H9 (cell line): ENCODE results near the gene NECAB2. TPM values are rescaled to one million over a fixed set of nuclear protein-coding genes. Genes with fewer than 3 reads are reported as not detected.
A peak's percentile ranks its signal among the peaks of the same experiment; 100 is the strongest.

Experiments used
- DNase-seq: peaks from one replicate; pipeline ENCODE4 v3.0.0-alpha.2; 2017
- H2AFZ ChIP-seq: one replicate; pipeline ENCODE4 v1.6.1; 2013; ENCODE audit warnings: mild to moderate bottlenecking, low read length, control low read depth, moderate library complexity
- H2AK5ac ChIP-seq: 2 replicates; pipeline ENCODE4 v1.6.1; 2013; ENCODE audit warnings: low read length, control low read depth, mixed read lengths; ENCODE audit not compliant: insufficient read length
- H2BK120ac ChIP-seq: one replicate; pipeline ENCODE4 v1.6.1; 2013; ENCODE audit warnings: low read depth, mild to moderate bottlenecking, low read length, control low read depth, inconsistent platforms; ENCODE audit not compliant: poor library complexity, severe bottlenecking
- H2BK12ac ChIP-seq: 2 replicates; pipeline ENCODE4 v1.6.1; 2013; ENCODE audit warnings: low read length, control low read depth, mixed read lengths, low read depth; ENCODE audit not compliant: insufficient read length
- H2BK15ac ChIP-seq: 2 replicates; pipeline ENCODE4 v1.6.1; 2013; ENCODE audit warnings: low read depth, low read length, control low read depth
- H2BK20ac ChIP-seq: one replicate; pipeline ENCODE4 v1.6.1; 2013; ENCODE audit warnings: low read depth, mild to moderate bottlenecking, low read length, control low read depth, inconsistent platforms; ENCODE audit not compliant: poor library complexity, severe bottlenecking
- H2BK5ac ChIP-seq: 2 replicates; pipeline ENCODE4 v1.6.1; 2013; ENCODE audit warnings: low read length, control low read depth, mixed read lengths; ENCODE audit not compliant: insufficient read length
- H3K14ac ChIP-seq: 2 replicates; pipeline ENCODE4 v1.6.1; 2013; ENCODE audit warnings: low read length, control low read depth; ENCODE audit not compliant: insufficient read depth
- H3K18ac ChIP-seq: 2 replicates; pipeline ENCODE4 v1.6.1; 2013; ENCODE audit warnings: low read depth, mild to moderate bottlenecking, mixed read lengths, low read length, control low read depth; ENCODE audit not compliant: insufficient read length
- H3K23ac ChIP-seq: 2 replicates; pipeline ENCODE4 v1.6.1; 2013; ENCODE audit warnings: low read length, control low read depth, mixed read lengths, low read depth; ENCODE audit not compliant: insufficient read length
- H3K23me2 ChIP-seq: 2 replicates; pipeline ENCODE4 v1.6.1; 2013; ENCODE audit warnings: low read depth, mild to moderate bottlenecking, mixed read lengths, low read length, control low read depth; ENCODE audit not compliant: insufficient read length, poor library complexity, severe bottlenecking
- H3K27ac ChIP-seq: 2 replicates; pipeline ENCODE4 v1.5.1; 2013; ENCODE audit warnings: low read length, control low read depth, mixed read lengths, low read depth; ENCODE audit not compliant: insufficient read length
- H3K27me3 ChIP-seq: 2 replicates; pipeline ENCODE4 v1.6.1; 2013; ENCODE audit warnings: low read length, control low read depth, inconsistent platforms; ENCODE audit not compliant: insufficient read depth
- H3K4ac ChIP-seq: 2 replicates; pipeline ENCODE4 v1.6.1; 2013; ENCODE audit warnings: low read depth, mild to moderate bottlenecking, control low read depth, inconsistent platforms, low read length, moderate library complexity
- H3K4me1 ChIP-seq: 2 replicates; pipeline ENCODE4 v1.6.1; 2013; ENCODE audit warnings: low read length, control low read depth, inconsistent platforms; ENCODE audit not compliant: insufficient read depth
- H3K4me2 ChIP-seq: 2 replicates; pipeline ENCODE4 v1.6.1; 2013; ENCODE audit warnings: low read length, control low read depth, mixed read lengths; ENCODE audit not compliant: insufficient read length, insufficient read depth
- H3K56ac ChIP-seq: 2 replicates; pipeline ENCODE4 v1.6.1; 2013; ENCODE audit warnings: low read depth, mild to moderate bottlenecking, mixed read lengths, low read length, control low read depth; ENCODE audit not compliant: insufficient read length
- H3K79me1 ChIP-seq: 2 replicates; pipeline ENCODE4 v1.6.1; 2013; ENCODE audit warnings: low read depth, mild to moderate bottlenecking, moderate library complexity, low read length, control low read depth, inconsistent platforms; ENCODE audit not compliant: insufficient read depth, poor library complexity, severe bottlenecking
- H3K79me2 ChIP-seq: 2 replicates; pipeline ENCODE4 v1.6.1; 2013; ENCODE audit warnings: low read length, control low read depth, inconsistent platforms; ENCODE audit not compliant: insufficient read depth
- H3K9ac ChIP-seq: 2 replicates; pipeline ENCODE4 v1.6.1; 2013; ENCODE audit warnings: low read length, control low read depth, mixed read lengths; ENCODE audit not compliant: insufficient read length; ENCODE audit errors: extremely low read depth
- H3K9me3 ChIP-seq: one replicate; pipeline ENCODE4 v1.6.1; 2013; ENCODE audit warnings: low read depth, low read length, inconsistent platforms; ENCODE audit not compliant: control insufficient read depth
- H3T11ph ChIP-seq: one replicate; pipeline ENCODE4 v1.6.1; 2013; ENCODE audit warnings: mild to moderate bottlenecking, low read length, control low read depth, inconsistent platforms
- H4K20me1 ChIP-seq: one replicate; pipeline ENCODE4 v1.6.1; 2013; ENCODE audit not compliant: control insufficient read depth, insufficient read length, insufficient read depth
- H4K5ac ChIP-seq: 2 replicates; pipeline ENCODE4 v1.6.1; 2013; ENCODE audit warnings: low read depth, mild to moderate bottlenecking, mixed read lengths, low read length, control low read depth; ENCODE audit not compliant: insufficient read length
- H4K8ac ChIP-seq: replicated peaks from 2 replicates; pipeline ENCODE4 v1.6.1; 2013; ENCODE audit warnings: low read length, control low read depth, mixed read lengths, low read depth; ENCODE audit not compliant: insufficient read length
- H4K91ac ChIP-seq: 2 replicates; pipeline ENCODE4 v1.6.1; 2013; ENCODE audit warnings: low read depth, mild to moderate bottlenecking, moderate library complexity, mixed read lengths, low read length, control low read depth; ENCODE audit not compliant: insufficient read length
- H3K27ac Mint-ChIP-seq, 3 experiments: 2 replicates in 2 of 3; 3 replicates in 1 of 3; pipeline ENCODE4 v1.8.0; 2020 to 2021; ENCODE audit warnings: mixed read lengths in 3 of 3, mild to moderate bottlenecking in 1 of 3, moderate library complexity in 1 of 3
- H3K27me3 Mint-ChIP-seq: 2 replicates; pipeline ENCODE4 v1.8.0; 2021; ENCODE audit warnings: low read depth, mild to moderate bottlenecking, moderate library complexity, mixed read lengths
- H3K36me3 Mint-ChIP-seq, 3 experiments: 2 replicates in 2 of 3; 3 replicates in 1 of 3; pipeline ENCODE4 v1.8.0; 2020 to 2021; ENCODE audit warnings: low read depth in 3 of 3, mixed read lengths in 3 of 3; ENCODE audit not compliant: insufficient read depth in 1 of 3
- H3K4me1 Mint-ChIP-seq, 2 experiments: 2 replicates each; pipeline ENCODE4 v1.8.0; 2020; ENCODE audit warnings: mixed read lengths in 2 of 2
- H3K4me3 Mint-ChIP-seq, 2 experiments: 2 replicates in 1 of 2; 3 replicates in 1 of 2; pipeline ENCODE4 v1.8.0; 2020 to 2021; ENCODE audit warnings: mild to moderate bottlenecking in 2 of 2, mixed read lengths in 2 of 2, moderate library complexity in 1 of 2
- H3K9me3 Mint-ChIP-seq, 2 experiments: 2 replicates in 1 of 2; 3 replicates in 1 of 2; pipeline ENCODE4 v1.8.0; 2020; ENCODE audit warnings: mild to moderate bottlenecking in 2 of 2, mixed read lengths in 2 of 2, moderate library complexity in 1 of 2
- WGBS: extraction: QIAGEN DNeasy Blood & Tissue Kit; methylation state at CpG from one replicate; pipeline ENCODE4 v1.1.7; 2013; ENCODE audit warnings: missing lambda C conversion rate, low lambda C conversion rate, mixed read lengths; ENCODE audit not compliant: insufficient read length; ENCODE audit errors: extremely low coverage; 5-methylcytosine and 5-hydroxymethylcytosine counted together
- total RNA-seq: library from RNA; stranded (reverse); gene quantifications from 2 replicates; pipeline ENCODE4 v1.2.1, GENCODE V29; 2021
- TF ChIP-seq, protein P1 (sequence below): fragments of 200-600 bp; sonication (generic); conservative IDR thresholded peaks from 3 replicates; pipeline ENCODE4 v1.8.0; 2021; ENCODE audit warnings: antibody characterized with exemption, mild to moderate bottlenecking

The NECAB2 gene
- total RNA-seq, 1 experiment from 2014 or later, result 12.6 TPM

DNA sequence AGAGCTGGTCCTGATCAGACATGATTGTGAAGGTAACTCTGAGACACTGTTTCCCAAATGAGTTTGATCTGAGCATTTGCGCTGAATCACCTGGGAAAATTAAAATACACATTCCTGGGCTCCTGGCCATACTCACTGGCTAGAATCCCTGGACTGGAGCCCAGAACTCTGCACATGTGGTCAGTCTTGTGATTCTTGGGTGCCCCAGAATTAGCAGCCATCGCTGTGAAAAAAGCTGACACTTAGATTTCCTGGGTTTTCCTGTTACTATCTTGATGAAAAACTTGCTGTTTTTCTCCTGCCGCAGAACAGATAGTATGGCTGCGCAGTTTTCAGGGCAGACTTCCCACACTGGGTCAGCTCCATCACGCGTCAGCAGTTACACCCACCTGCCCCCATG lies 24.6 kb downstream of the NECAB2 start:
- Histone ChIP-seq H3K79me2 (no peaks in the 10 kb centered on the region), H3K27ac (no peak overlapping the region), H4K5ac (no peak overlapping the region), H3K56ac (no peak overlapping the region), H2BK5ac (no peak overlapping the region), H4K91ac (no peak overlapping the region), H4K20me1 (no peaks in the 10 kb centered on the region), H3K23me2 (no peaks in the 10 kb centered on the region), H3K23ac (no peak overlapping the region), H3T11ph (no peak overlapping the region), H4K8ac (no peak overlapping the region), H3K27me3 (no peaks in the 10 kb centered on the region), H3K4ac (no peak overlapping the region), H2BK20ac (no peak overlapping the region), H2BK12ac (no peak overlapping the region), H3K9ac (no peak overlapping the region), H3K18ac (no peak overlapping the region), H2AK5ac (no peak overlapping the region), H2BK120ac (no peak overlapping the region), H3K79me1 (no peaks in the 10 kb centered on the region), H2AFZ (no peak overlapping the region), H3K4me2 (no peak overlapping the region), H3K9me3 (no peaks in the 10 kb centered on the region), H2BK15ac (no peak overlapping the region), H3K4me1 (no peaks in the 10 kb centered on the region), H3K14ac (no peak overlapping the region)
- peak overlapping the region in 2 of 3 experiments; percentile 61 to 65; a peak in 2 of 7 replicates for H3K27ac Mint-ChIP-seq
- H3K9me3 Mint-ChIP-seq, result no peaks in the 10 kb centered on the region
- no CpG with 5 or more reads among the region's 6 CpGs for WGBS
- H3K36me3 Mint-ChIP-seq, result peaks cover 0 to 15% (median 2%) of the 10 kb centered on the region in 3 experiments; a peak in 5 of 7 replicates
- peaks cover 3% of the 10 kb centered on the region for H3K27me3 Mint-ChIP-seq
- no peak for DNase-seq
- H3K4me1 Mint-ChIP-seq, result peaks cover 14 to 36% of the 10 kb centered on the region in 2 experiments
- no peak overlapping the region for H3K4me3 Mint-ChIP-seq
- TF ChIP-seq, protein P1, sequence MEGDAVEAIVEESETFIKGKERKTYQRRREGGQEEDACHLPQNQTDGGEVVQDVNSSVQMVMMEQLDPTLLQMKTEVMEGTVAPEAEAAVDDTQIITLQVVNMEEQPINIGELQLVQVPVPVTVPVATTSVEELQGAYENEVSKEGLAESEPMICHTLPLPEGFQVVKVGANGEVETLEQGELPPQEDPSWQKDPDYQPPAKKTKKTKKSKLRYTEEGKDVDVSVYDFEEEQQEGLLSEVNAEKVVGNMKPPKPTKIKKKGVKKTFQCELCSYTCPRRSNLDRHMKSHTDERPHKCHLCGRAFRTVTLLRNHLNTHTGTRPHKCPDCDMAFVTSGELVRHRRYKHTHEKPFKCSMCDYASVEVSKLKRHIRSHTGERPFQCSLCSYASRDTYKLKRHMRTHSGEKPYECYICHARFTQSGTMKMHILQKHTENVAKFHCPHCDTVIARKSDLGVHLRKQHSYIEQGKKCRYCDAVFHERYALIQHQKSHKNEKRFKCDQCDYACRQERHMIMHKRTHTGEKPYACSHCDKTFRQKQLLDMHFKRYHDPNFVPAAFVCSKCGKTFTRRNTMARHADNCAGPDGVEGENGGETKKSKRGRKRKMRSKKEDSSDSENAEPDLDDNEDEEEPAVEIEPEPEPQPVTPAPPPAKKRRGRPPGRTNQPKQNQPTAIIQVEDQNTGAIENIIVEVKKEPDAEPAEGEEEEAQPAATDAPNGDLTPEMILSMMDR, result no peak
